Activated B cell treated with CpG ODN at 0.5 μM for 24 hours (primary cell): Measurements from ENCODE around the gene MMS19. TPM values are rescaled to one million over a fixed set of nuclear protein-coding genes. Genes with fewer than 3 reads are reported as not detected.

Experiments used
- ATAC-seq: fragments of 200-7000 bp; cut with Tn5 transposase; one replicate; pipeline ENCODE4 v1.10.0; 2021; ENCODE audit warnings: low read depth, mild to moderate bottlenecking, moderate library complexity
- CTCF ChIA-PET: fragments of 350-600 bp; sonication (Branson Sonifier 250); formaldehyde crosslinking; loops from one replicate; lab custom pipeline; 2021; ENCODE audit warnings: antibody characterized with exemption; lab: Charles Lee
- POLR2A ChIA-PET: fragments of 350-600 bp; sonication (Branson Sonifier 250); formaldehyde crosslinking; loops from one replicate; lab custom pipeline; 2021; ENCODE audit warnings: antibody characterized with exemption; lab: Charles Lee
- DNase-seq: peaks from one replicate; pipeline ENCODE4 v3.0.0; 2022
- H3K27ac Mint-ChIP-seq: one replicate; pipeline ENCODE4 v1.8.0; 2020; ENCODE audit warnings: mixed read lengths
- H3K27me3 Mint-ChIP-seq: one replicate; pipeline ENCODE4 v1.8.0; 2021; ENCODE audit warnings: mixed read lengths
- H3K36me3 Mint-ChIP-seq: one replicate; pipeline ENCODE4 v1.8.0; 2021; ENCODE audit warnings: low read depth, mixed read lengths
- H3K4me1 Mint-ChIP-seq: one replicate; pipeline ENCODE4 v1.8.0; 2021; ENCODE audit warnings: mixed read lengths
- H3K4me3 Mint-ChIP-seq: one replicate; pipeline ENCODE4 v1.8.0; 2020; ENCODE audit warnings: mild to moderate bottlenecking, mixed read lengths
- H3K9me3 Mint-ChIP-seq: one replicate; pipeline ENCODE4 v1.8.0; 2020; ENCODE audit warnings: mixed read lengths
- CTCF ChIP-seq: fragments of 200-600 bp; IDR thresholded peaks from one replicate; pipeline ENCODE4 v1.8.0; 2022; ENCODE audit warnings: antibody characterized with exemption, mild to moderate bottlenecking
- intact Hi-C: fragments of 100-400 bp; cut with micrococcal nuclease; formaldehyde crosslinking; loops from one replicate; pipeline ENCODE4 v1.15.1; 2024
- total RNA-seq: library from RNA; stranded (reverse); gene quantifications from 2 replicates; pipeline ENCODE4 v1.2.3, GENCODE V29; 2022

MMS19 gene
- total RNA-seq, 1 donor from 2014 or later = 89.2 TPM

- no peak for TF ChIP-seq CTCF
- CTCF ChIA-PET = interaction anchor here (1.5 kb wide), 1 partner anchor 15 kb away, joined by 3 read pairs; no protein-coding TSS in a partner anchor
- intact Hi-C loops = no loop called here
- DNase-seq = no peak
- Mint-ChIP-seq H3K27ac (no peak overlapping the region), H3K36me3 (no peaks in the 10 kb centered on the region), H3K4me3 (no peak overlapping the region), H3K4me1 (no peaks in the 10 kb centered on the region), H3K9me3 (no peaks in the 10 kb centered on the region), H3K27me3 (peaks cover 14% of the 10 kb centered on the region)
- no peak for ATAC-seq
- POLR2A ChIA-PET = no interaction called here
Measured at GRCh38 chr10:97519342-97519741, 21.1 kb upstream of the MMS19 start.

GRCh38 chr10:97518301-97519043, 20.2 kb upstream of the MMS19 start:
- ChIA-PET POLR2A (no interaction called here), CTCF (interaction anchor here (0.7 to 1.5 kb wide), 3 partner anchors 16 to 212 kb away, joined by 3 to 4 read pairs (median 3); no protein-coding TSS in a partner anchor)
- Mint-ChIP-seq H3K9me3 (no peaks in the 10 kb centered on the region), H3K36me3 (no peaks in the 10 kb centered on the region), H3K4me1 (no peaks in the 10 kb centered on the region), H3K4me3 (no peak overlapping the region), H3K27me3 (peaks cover 13% of the 10 kb centered on the region), H3K27ac (no peak overlapping the region)
- intact Hi-C loops = no loop called here
- DNase-seq (no peak), ATAC-seq (no peak)
- no peak for TF ChIP-seq CTCF

- H3K9me3 Mint-ChIP-seq = no peaks in the 10 kb centered on the region
- no peak for ATAC-seq
- no peak overlapping the region for H3K27ac Mint-ChIP-seq
- intact Hi-C loops = no loop called here
- POLR2A ChIA-PET = interaction anchor here (0.6 kb wide), 1 partner anchor 118 kb away, joined by 3 read pairs; no protein-coding TSS in a partner anchor
- H3K4me3 Mint-ChIP-seq = no peak overlapping the region
- no peaks in the 10 kb centered on the region for H3K4me1 Mint-ChIP-seq
- TF ChIP-seq CTCF = no peak
- peaks cover 11% of the 10 kb centered on the region for H3K27me3 Mint-ChIP-seq
- no peak for DNase-seq
- CTCF ChIA-PET = interaction anchor here (0.7 to 0.9 kb wide), 2 partner anchors 53 to 213 kb away, joined by 3 to 4 read pairs; no protein-coding TSS in a partner anchor
- H3K36me3 Mint-ChIP-seq = no peaks in the 10 kb centered on the region
Measured at GRCh38 chr10:97517778-97518300, 19.6 kb upstream of the MMS19 start.

GRCh38 chr10:97517096-97517750, 19.0 kb upstream of the MMS19 start:
- Mint-ChIP-seq H3K27ac (no peak overlapping the region), H3K4me3 (no peak overlapping the region), H3K4me1 (no peaks in the 10 kb centered on the region), H3K27me3 (peaks cover 10% of the 10 kb centered on the region), H3K36me3 (no peaks in the 10 kb centered on the region), H3K9me3 (no peaks in the 10 kb centered on the region)
- no peak for TF ChIP-seq CTCF
- no peak for ATAC-seq
- ChIA-PET POLR2A (interaction anchor here (0.6 kb wide), 1 partner anchor 118 kb away, joined by 3 read pairs; no protein-coding TSS in a partner anchor), CTCF (interaction anchor here (0.7 kb wide), 1 partner anchor 52 kb away, joined by 4 read pairs; no protein-coding TSS in a partner anchor)
- intact Hi-C loops = no loop called here
- no peak for DNase-seq
